GM19455 (cell line): Measurements from ENCODE around the gene TIGD1.

ENCODE experiments used
- ATAC-seq: cut with Tn5 transposase; IDR thresholded peaks from one replicate; pipeline ENCODE4 v1.9.1; 2021; ENCODE audit not compliant: unreplicated experiment

TIGD1 gene

GRCh38 chr2:232550354-232551249 lies at the start of gene TIGD1, which contains the start of gene EIF4E2:
TSS of gene TIGD1 (minus strand) at chr2:232550557. CDS start at chr2:232549882, 675 bp downstream.
TSS of gene EIF4E2 (plus strand) at chr2:232550689. CDS start at chr2:232550725, 36 bp downstream.
- ATAC-seq = peak; percentile 93

- ATAC-seq = no peak
These were observed 47.9 kb upstream of the TIGD1 start for GRCh38 chr2:232598293-232598692.

GRCh38 chr2:232597362-232598079 lies 47.2 kb upstream of the TIGD1 start:
- ATAC-seq = no peak

GRCh38 chr2:232593982-232594381 lies 43.6 kb upstream of the TIGD1 start:
- no peak for ATAC-seq

GRCh38 chr2:232592772-232593395 lies 42.5 kb upstream of the TIGD1 start:
- no peak for ATAC-seq

- ATAC-seq = no peak
These were observed 38.6 kb upstream of the TIGD1 start for GRCh38 chr2:232588680-232589585.

GRCh38 chr2:232588031-232588430 lies 37.7 kb upstream of the TIGD1 start:
- no peak for ATAC-seq

GRCh38 chr2:232587512-232587911 lies 37.2 kb upstream of the TIGD1 start:
- no peak for ATAC-seq

- no peak for ATAC-seq
These were observed 36.7 kb upstream of the TIGD1 start for GRCh38 chr2:232586943-232587505.

GRCh38 chr2:232584238-232584637 lies 33.9 kb upstream of the TIGD1 start:
- ATAC-seq = no peak

- ATAC-seq = no peak
These were observed 31.4 kb upstream of the TIGD1 start for GRCh38 chr2:232581725-232582124.

- no peak for ATAC-seq
These were observed 30.3 kb upstream of the TIGD1 start for GRCh38 chr2:232580648-232580981.

- ATAC-seq = no peak
These were observed 28.3 kb upstream of the TIGD1 start for GRCh38 chr2:232578626-232579025.

- no peak for ATAC-seq
These were observed 27.5 kb upstream of the TIGD1 start for GRCh38 chr2:232577841-232578240.

- ATAC-seq = no peak
These were observed 26.6 kb upstream of the TIGD1 start for GRCh38 chr2:232576995-232577394.

- ATAC-seq = no peak
These were observed 25.0 kb upstream of the TIGD1 start for GRCh38 chr2:232575404-232575746.

GRCh38 chr2:232574674-232575403 lies 24.5 kb upstream of the TIGD1 start:
- ATAC-seq = no peak

GRCh38 chr2:232573771-232574435 lies 23.5 kb upstream of the TIGD1 start:
- ATAC-seq = no peak

- ATAC-seq = no peak
These were observed 22.7 kb upstream of the TIGD1 start for GRCh38 chr2:232573042-232573441.
